ENCODE results near the gene FA2H.

FA2H gene

DNA sequence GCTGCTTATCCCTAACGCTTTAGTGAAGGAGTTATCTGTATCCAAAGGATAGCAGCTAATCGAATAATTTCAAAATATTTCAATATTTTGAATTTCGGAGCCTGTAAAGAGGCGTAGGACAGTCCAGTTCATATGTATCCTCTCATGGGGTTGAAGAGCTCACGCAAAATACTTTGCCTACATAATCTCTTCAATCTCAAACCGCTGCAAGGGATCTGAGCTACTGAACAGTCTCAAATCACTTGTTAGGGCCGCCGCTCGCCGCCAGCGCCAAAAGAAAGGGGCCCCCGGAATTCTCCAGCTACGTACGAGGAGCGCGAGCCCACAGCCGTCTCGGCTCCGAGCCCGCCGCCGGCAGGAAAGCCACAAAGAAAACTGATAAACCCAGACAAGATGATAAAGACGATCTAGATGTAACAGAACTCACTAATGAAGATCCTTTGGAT, 107.3 kb downstream of the FA2H start:
- peak; percentile 30 to 50 for DNase-seq

DNA sequence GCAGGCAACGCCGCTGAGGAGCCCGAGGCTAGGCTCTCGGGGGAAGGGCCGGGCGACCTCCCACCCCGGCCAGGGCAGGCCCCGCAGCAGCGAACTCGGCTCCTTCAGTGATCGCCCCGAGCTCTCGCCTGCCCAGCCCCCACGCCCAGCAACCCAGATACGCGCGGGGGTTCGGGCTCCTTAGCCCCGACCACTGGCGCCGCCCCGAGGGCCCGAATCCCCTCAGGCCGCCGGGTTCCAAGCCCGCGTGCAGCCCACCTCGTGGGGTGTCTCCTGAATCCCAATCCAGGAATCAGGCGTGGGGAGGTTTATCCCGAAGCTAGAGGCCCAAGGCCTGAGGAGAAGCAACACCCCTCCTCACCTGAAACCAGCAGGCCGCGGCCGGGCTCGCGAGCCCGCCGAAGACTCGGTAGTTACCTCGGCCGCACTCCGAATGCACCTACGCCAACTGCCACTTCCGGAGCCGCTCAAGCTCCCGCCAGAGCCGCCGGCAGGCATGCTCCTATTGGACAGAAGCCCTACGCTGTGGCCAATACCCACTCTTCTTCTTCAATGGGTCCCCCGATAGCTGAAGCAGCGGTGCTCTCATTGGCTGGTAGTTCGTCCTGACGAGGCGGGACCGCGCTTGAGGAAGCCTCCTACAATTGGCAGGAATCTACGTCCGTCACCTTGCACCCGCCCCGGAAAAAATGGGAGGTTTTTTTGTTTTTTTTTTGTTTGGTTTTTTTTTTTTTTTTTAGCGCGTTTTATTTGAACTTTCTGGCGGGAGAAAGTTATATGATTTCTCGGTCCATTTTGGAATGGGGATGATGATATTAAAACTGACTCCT, 108.0 kb downstream of the FA2H start, which contains the start of gene RFWD3:
TSS of gene RFWD3 (minus strand) at position 453 of the 830 bp plus-strand sequence. CDS start 5,428 bp downstream, outside the sequence.
- peak; percentile 92 to 95 for DNase-seq

DNA sequence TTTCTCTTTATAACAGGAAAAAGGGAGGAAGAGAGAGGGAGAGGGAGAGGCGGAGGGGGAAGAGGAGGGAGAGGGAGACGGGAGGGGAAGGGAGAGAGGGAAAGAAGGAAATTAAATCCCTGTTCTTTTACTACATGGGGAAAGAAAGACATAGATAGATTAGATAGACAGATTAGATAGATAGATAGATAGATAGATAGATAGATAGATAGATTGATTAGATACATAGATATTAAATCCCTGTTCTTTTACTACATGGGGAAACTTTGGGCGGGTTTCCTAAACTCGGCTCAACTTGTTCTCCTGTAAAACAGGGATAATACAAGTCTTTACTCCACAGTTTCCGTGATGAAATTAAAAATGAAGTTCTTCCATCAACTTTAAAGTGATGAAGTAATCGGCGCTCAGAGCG, 108.6 kb downstream of the FA2H start:
- DNase-seq, result no peak
